Endothelial cell (in vitro differentiated cells): ENCODE data around the gene GALNT10. TPM values are rescaled to one million over a fixed set of nuclear protein-coding genes. Genes with fewer than 3 reads are reported as not detected.

Experiments used
- DNase-seq: peaks from one replicate; pipeline ENCODE4 v3.0.0; 2021; ENCODE audit warnings: low spot score
- H3K27ac Mint-ChIP-seq: one replicate; pipeline ENCODE4 v1.8.0; 2021; ENCODE audit warnings: mixed read lengths, inconsistent platforms; ENCODE audit not compliant: unreplicated experiment
- H3K27me3 Mint-ChIP-seq: one replicate; pipeline ENCODE4 v1.8.0; 2021; ENCODE audit warnings: mild to moderate bottlenecking, moderate library complexity, mixed read lengths, inconsistent platforms; ENCODE audit not compliant: unreplicated experiment
- H3K36me3 Mint-ChIP-seq: one replicate; pipeline ENCODE4 v1.8.0; 2021; ENCODE audit warnings: mild to moderate bottlenecking, low read depth, mixed read lengths, inconsistent platforms; ENCODE audit not compliant: unreplicated experiment
- H3K4me1 Mint-ChIP-seq: one replicate; pipeline ENCODE4 v1.8.0; 2021; ENCODE audit warnings: mild to moderate bottlenecking, mixed read lengths, inconsistent platforms; ENCODE audit not compliant: unreplicated experiment
- H3K4me3 Mint-ChIP-seq: one replicate; pipeline ENCODE4 v1.8.0; 2021; ENCODE audit warnings: mild to moderate bottlenecking, mixed read lengths, inconsistent platforms; ENCODE audit not compliant: unreplicated experiment
- H3K9me3 Mint-ChIP-seq: one replicate; pipeline ENCODE4 v1.8.0; 2021; ENCODE audit warnings: mixed read lengths, inconsistent platforms; ENCODE audit not compliant: unreplicated experiment
- CTCF ChIP-seq: fragments of 200-600 bp; sonication (generic); IDR thresholded peaks from one replicate; pipeline ENCODE4 v1.5.0; 2021; ENCODE audit warnings: antibody characterized with exemption; ENCODE audit not compliant: unreplicated experiment
- total RNA-seq: library from RNA; stranded (reverse); fragmentation: NEBNext Ultra II Directional; extraction: Animal tissue kit (Norgen Biotek cat#: 25700); gene quantifications from one replicate; pipeline ENCODE4 v1.2.1, GENCODE V29; 2021; ENCODE audit not compliant: unreplicated experiment

Gene GALNT10
- total RNA-seq, 1 donor from 2014 or later, result 22.5 TPM

- Mint-ChIP-seq H3K27ac (no peak overlapping the region), H3K36me3 (peaks cover 30% of the 10 kb centered on the region), H3K4me1 (peaks cover 3% of the 10 kb centered on the region), H3K4me3 (no peak overlapping the region), H3K27me3 (no peaks in the 10 kb centered on the region), H3K9me3 (no peaks in the 10 kb centered on the region)
- TF ChIP-seq CTCF, result no peak
- DNase-seq, result no peak
Observed at GRCh38 chr5:154437281-154437965, 246.9 kb downstream of the GALNT10 start.

GRCh38 chr5:154440540-154440939, 250.0 kb downstream of the GALNT10 start:
- peaks cover 13% of the 10 kb centered on the region for H3K4me1 Mint-ChIP-seq
- no peak for DNase-seq
- TF ChIP-seq CTCF, result no peak
- no peak overlapping the region for H3K27ac Mint-ChIP-seq
- H3K4me3 Mint-ChIP-seq, result no peak overlapping the region
- peaks cover 28% of the 10 kb centered on the region for H3K36me3 Mint-ChIP-seq
- no peaks in the 10 kb centered on the region for H3K9me3 Mint-ChIP-seq
- H3K27me3 Mint-ChIP-seq, result peaks cover 2% of the 10 kb centered on the region

GRCh38 chr5:154442801-154443200, 252.3 kb downstream of the GALNT10 start:
- Mint-ChIP-seq H3K36me3 (peaks cover 13% of the 10 kb centered on the region), H3K4me3 (no peak overlapping the region), H3K27ac (no peak overlapping the region), H3K9me3 (no peaks in the 10 kb centered on the region), H3K4me1 (peaks cover 17% of the 10 kb centered on the region), H3K27me3 (peaks cover 2% of the 10 kb centered on the region)
- no peak for TF ChIP-seq CTCF
- DNase-seq, result no peak

- H3K4me3 Mint-ChIP-seq, result peak overlapping the region; percentile 100
- H3K27me3 Mint-ChIP-seq, result peaks cover 2% of the 10 kb centered on the region
- H3K9me3 Mint-ChIP-seq, result no peaks in the 10 kb centered on the region
- no peak for TF ChIP-seq CTCF
- peak; percentile 28 for DNase-seq
- H3K36me3 Mint-ChIP-seq, result peaks cover 9% of the 10 kb centered on the region
- H3K4me1 Mint-ChIP-seq, result peaks cover 19% of the 10 kb centered on the region
- no peak overlapping the region for H3K27ac Mint-ChIP-seq
Observed at GRCh38 chr5:154444556-154445421, 254.3 kb downstream of the GALNT10 start.
